OCI-LY3 (cell line): ENCODE data around the gene SORCS1.

ENCODE experiments used
- H2AFZ ChIP-seq: fragments of 200-600, 300-600 bp; shearing (Covaris generic); 2 replicates; pipeline ENCODE4 v1.6.0; 2014; ENCODE audit warnings: antibody characterized with exemption, low read depth, low read length
- H3K27ac ChIP-seq: fragments of 200-600, 300-600 bp; sonication (generic); 2 replicates; pipeline ENCODE4 v1.5.1; 2014; ENCODE audit warnings: mild to moderate bottlenecking, low read length, moderate library complexity, mixed read lengths
- H3K27me3 ChIP-seq: fragments of 200-600, 300-600 bp; sonication (generic); 2 replicates; pipeline ENCODE4 v1.6.1; 2014; ENCODE audit warnings: low read depth, low read length, mixed read lengths
- H3K36me3 ChIP-seq: fragments of 200-600, 300-600 bp; sonication (generic); replicated peaks from 2 replicates; pipeline ENCODE3; 2014; ENCODE audit warnings: low read depth, low read length, mixed read lengths
- H3K4me1 ChIP-seq: fragments of 300-600, 200-600 bp; sonication (generic); 2 replicates; pipeline ENCODE4 v1.6.1; 2014; ENCODE audit warnings: low read length, mixed read lengths
- H3K4me2 ChIP-seq: fragments of 200-600, 300-600 bp; sonication (generic); 2 replicates; pipeline ENCODE4 v1.6.1; 2014; ENCODE audit warnings: low read length, mixed read lengths
- H3K4me3 ChIP-seq: fragments of 300-600, 200-600 bp; sonication (generic); 2 replicates; pipeline ENCODE4 v1.5.1; 2014; ENCODE audit warnings: antibody characterized with exemption, mild to moderate bottlenecking, low read length, moderate library complexity
- H3K79me2 ChIP-seq: fragments of 300-600, 200-600 bp; shearing (Covaris generic); 2 replicates; pipeline ENCODE4 v1.6.1; 2014; ENCODE audit warnings: mild to moderate bottlenecking, low read length, mixed read lengths
- H3K9ac ChIP-seq: fragments of 300-600, 200-600 bp; shearing (Covaris generic); 2 replicates; pipeline ENCODE4 v1.6.0; 2014; ENCODE audit warnings: mild to moderate bottlenecking, low read length, moderate library complexity
- H3K9me3 ChIP-seq: fragments of 200-600, 300-600 bp; shearing (Covaris generic); 2 replicates; pipeline ENCODE4 v1.6.1; 2014; ENCODE audit warnings: low read length, mixed read lengths; ENCODE audit not compliant: insufficient read depth
- H4K20me1 ChIP-seq: fragments of 200-600, 300-600 bp; sonication (generic); 2 replicates; pipeline ENCODE4 v1.6.1; 2016; ENCODE audit warnings: low read length, mixed read lengths; ENCODE audit not compliant: insufficient read depth
- CTCF ChIP-seq: fragments of 200-600, 300-600 bp; sonication (generic); IDR thresholded peaks from 2 replicates; pipeline ENCODE4 v1.5.1; 2014; ENCODE audit warnings: antibody characterized with exemption, low read length, low read depth
- EZH2phosphoT487 ChIP-seq: fragments of 200-600 bp; shearing (Covaris generic); IDR thresholded peaks from 2 replicates; pipeline ENCODE4 v1.6.1; 2018; ENCODE audit warnings: antibody characterized with exemption, mixed run types, low read depth

SORCS1 gene

GRCh38 chr10:107022600-107023354 is 141.7 kb downstream of the SORCS1 start:
- Histone ChIP-seq H3K4me3 (no peak overlapping the region), H3K27me3 (no peaks in the 10 kb centered on the region), H3K4me2 (no peak overlapping the region), H4K20me1 (no peaks in the 10 kb centered on the region), H3K79me2 (no peaks in the 10 kb centered on the region), H3K4me1 (no peaks in the 10 kb centered on the region), H2AFZ (no peak overlapping the region), H3K27ac (no peak overlapping the region), H3K36me3 (no peaks in the 10 kb centered on the region), H3K9ac (no peak overlapping the region), H3K9me3 (no peaks in the 10 kb centered on the region)
- TF ChIP-seq EZH2phosphoT487 (no peak), CTCF (no peak)

- H4K20me1 ChIP-seq, result no peaks in the 10 kb centered on the region
- no peaks in the 10 kb centered on the region for H3K36me3 ChIP-seq
- no peak overlapping the region for H3K27ac ChIP-seq
- H3K4me1 ChIP-seq, result no peaks in the 10 kb centered on the region
- no peak overlapping the region for H2AFZ ChIP-seq
- H3K4me2 ChIP-seq, result no peak overlapping the region
- no peak overlapping the region for H3K4me3 ChIP-seq
- no peaks in the 10 kb centered on the region for H3K79me2 ChIP-seq
- TF ChIP-seq CTCF (no peak), EZH2phosphoT487 (no peak)
- no peaks in the 10 kb centered on the region for H3K27me3 ChIP-seq
- no peak overlapping the region for H3K9ac ChIP-seq
- no peaks in the 10 kb centered on the region for H3K9me3 ChIP-seq
These were observed 145.4 kb downstream of the SORCS1 start for GRCh38 chr10:107019154-107019553.

GRCh38 chr10:107013258-107014006 is 151.1 kb downstream of the SORCS1 start:
- no peaks in the 10 kb centered on the region for H4K20me1 ChIP-seq
- H3K79me2 ChIP-seq, result no peaks in the 10 kb centered on the region
- H3K27me3 ChIP-seq, result no peaks in the 10 kb centered on the region
- no peak overlapping the region for H3K9ac ChIP-seq
- no peak overlapping the region for H2AFZ ChIP-seq
- no peaks in the 10 kb centered on the region for H3K9me3 ChIP-seq
- no peaks in the 10 kb centered on the region for H3K36me3 ChIP-seq
- no peak overlapping the region for H3K4me3 ChIP-seq
- no peak for TF ChIP-seq EZH2phosphoT487
- TF ChIP-seq CTCF, result no peak
- H3K27ac ChIP-seq, result no peak overlapping the region
- H3K4me2 ChIP-seq, result no peak overlapping the region
- H3K4me1 ChIP-seq, result no peaks in the 10 kb centered on the region

- no peak for TF ChIP-seq CTCF
- TF ChIP-seq EZH2phosphoT487, result no peak
- no peak overlapping the region for H3K27ac ChIP-seq
- no peak overlapping the region for H3K4me2 ChIP-seq
These were observed 152.5 kb downstream of the SORCS1 start for GRCh38 chr10:107011992-107012391.

More at GRCh38 chr10:107011992-107012391, 152.5 kb downstream of the SORCS1 start:
- Histone ChIP-seq H3K9ac (no peak overlapping the region), H3K27me3 (no peaks in the 10 kb centered on the region), H3K36me3 (no peaks in the 10 kb centered on the region), H2AFZ (no peak overlapping the region), H3K9me3 (no peaks in the 10 kb centered on the region), H3K4me3 (no peak overlapping the region), H3K79me2 (no peaks in the 10 kb centered on the region), H4K20me1 (no peaks in the 10 kb centered on the region), H3K4me1 (no peaks in the 10 kb centered on the region)
